GM18517 (cell line): ENCODE data around the gene ASAP2.

Experiments used
- ATAC-seq: cut with Tn5 transposase; IDR thresholded peaks from one replicate; pipeline ENCODE4 v1.9.1; 2021; ENCODE audit warnings: mild to moderate bottlenecking, moderate library complexity; ENCODE audit not compliant: unreplicated experiment

The ASAP2 gene

GRCh38 chr2:9291331-9291730 lies 84.7 kb downstream of the ASAP2 start:
- ATAC-seq, result no peak

GRCh38 chr2:9291866-9292265 lies 85.3 kb downstream of the ASAP2 start:
- no peak for ATAC-seq

- ATAC-seq, result no peak
These were observed 85.8 kb downstream of the ASAP2 start for GRCh38 chr2:9292426-9292825.

GRCh38 chr2:9294764-9295163 lies 88.2 kb downstream of the ASAP2 start:
- ATAC-seq, result no peak

- no peak for ATAC-seq
These were observed 89.9 kb downstream of the ASAP2 start for GRCh38 chr2:9296559-9296958.

GRCh38 chr2:9297156-9297555 lies 90.5 kb downstream of the ASAP2 start:
- ATAC-seq, result no peak

- no peak for ATAC-seq
These were observed 91.2 kb downstream of the ASAP2 start for GRCh38 chr2:9297807-9298206.

GRCh38 chr2:9298583-9298982 lies 92.0 kb downstream of the ASAP2 start:
- no peak for ATAC-seq

- no peak for ATAC-seq
These were observed 92.8 kb downstream of the ASAP2 start for GRCh38 chr2:9299161-9300100.

- ATAC-seq, result no peak
These were observed 93.6 kb downstream of the ASAP2 start for GRCh38 chr2:9300214-9300613.

- ATAC-seq, result no peak
These were observed 94.3 kb downstream of the ASAP2 start for GRCh38 chr2:9300829-9301453.

- no peak for ATAC-seq
These were observed 96.1 kb downstream of the ASAP2 start for GRCh38 chr2:9302755-9303154.

GRCh38 chr2:9303528-9304225 lies 97.1 kb downstream of the ASAP2 start:
- ATAC-seq, result no peak

GRCh38 chr2:9306911-9307310 lies 100.3 kb downstream of the ASAP2 start:
- no peak for ATAC-seq

GRCh38 chr2:9307535-9307934 lies 100.9 kb downstream of the ASAP2 start:
- no peak for ATAC-seq

GRCh38 chr2:9308186-9308955 lies 101.8 kb downstream of the ASAP2 start:
- no peak for ATAC-seq

- no peak for ATAC-seq
These were observed 102.5 kb downstream of the ASAP2 start for GRCh38 chr2:9309147-9309546.

GRCh38 chr2:9310377-9310776 lies 103.8 kb downstream of the ASAP2 start:
- no peak for ATAC-seq

GRCh38 chr2:9310798-9311197 lies 104.2 kb downstream of the ASAP2 start:
- ATAC-seq, result no peak

GRCh38 chr2:9311488-9311887 lies 104.9 kb downstream of the ASAP2 start:
- no peak for ATAC-seq

GRCh38 chr2:9312591-9312990 lies 106.0 kb downstream of the ASAP2 start:
- ATAC-seq, result no peak
